Endodermal cell (in vitro differentiated cells): ENCODE data around the gene IL19. TPM values are rescaled to one million over a fixed set of nuclear protein-coding genes. Genes with fewer than 3 reads are reported as not detected.

Experiments used
- DNase-seq: peaks from one replicate; pipeline ENCODE4 v3.0.0-alpha.2; 2017
- H3K27ac ChIP-seq: 2 replicates; pipeline ENCODE4 v1.5.1; 2013; ENCODE audit warnings: mild to moderate bottlenecking, low read depth, low read length, moderate library complexity
- H3K27me3 ChIP-seq: 2 replicates; pipeline ENCODE4 v1.6.1; 2013; ENCODE audit warnings: mild to moderate bottlenecking, low read length, moderate library complexity; ENCODE audit not compliant: insufficient read depth, control insufficient read depth, poor library complexity, severe bottlenecking
- H3K36me3 ChIP-seq: 2 replicates; pipeline ENCODE4 v1.7.0; 2013; ENCODE audit warnings: mild to moderate bottlenecking, low read length, moderate library complexity; ENCODE audit not compliant: control insufficient read depth, insufficient read depth
- H3K4me1 ChIP-seq: one replicate; pipeline ENCODE4 v1.7.0; 2013; ENCODE audit warnings: low read length; ENCODE audit not compliant: control insufficient read depth, insufficient read depth
- H3K4me3 ChIP-seq: 2 replicates; pipeline ENCODE4 v1.5.1; 2013; ENCODE audit warnings: mild to moderate bottlenecking, low read length, moderate library complexity
- H3K9ac ChIP-seq: 2 replicates; pipeline ENCODE4 v1.6.1; 2013; ENCODE audit warnings: mild to moderate bottlenecking, low read length, moderate library complexity; ENCODE audit not compliant: poor library complexity, severe bottlenecking; ENCODE audit errors: extremely low read depth
- H3K9me3 ChIP-seq: 2 replicates; pipeline ENCODE4 v1.6.1; 2013; ENCODE audit warnings: mild to moderate bottlenecking, low read length, moderate library complexity; ENCODE audit not compliant: control insufficient read depth
- H3K27ac Mint-ChIP-seq: 2 replicates; pipeline ENCODE4 v1.8.0; 2020; ENCODE audit warnings: mixed read lengths
- H3K27me3 Mint-ChIP-seq: 2 replicates; pipeline ENCODE4 v1.8.0; 2021; ENCODE audit warnings: mild to moderate bottlenecking, mixed read lengths; ENCODE audit not compliant: insufficient read depth
- H3K36me3 Mint-ChIP-seq: 2 replicates; pipeline ENCODE4 v1.8.0; 2020; ENCODE audit warnings: low read depth, mixed read lengths
- H3K4me1 Mint-ChIP-seq: 2 replicates; pipeline ENCODE4 v1.8.0; 2020; ENCODE audit warnings: mixed read lengths
- H3K4me3 Mint-ChIP-seq: 2 replicates; pipeline ENCODE4 v1.8.0; 2020; ENCODE audit warnings: mild to moderate bottlenecking, moderate library complexity, mixed read lengths
- H3K9me3 Mint-ChIP-seq: 2 replicates; pipeline ENCODE4 v1.8.0; 2020; ENCODE audit warnings: mild to moderate bottlenecking, mixed read lengths
- WGBS, 2 experiments: methylation state at CpG; one replicate each; pipeline versions ENCODE4 v1.1.5 to v1.1.7; 2013; ENCODE audit warnings: missing lambda C conversion rate in 2 of 2, mixed read lengths in 1 of 2; ENCODE audit not compliant: insufficient coverage in 1 of 2, insufficient read length in 1 of 2; 5-methylcytosine and 5-hydroxymethylcytosine counted together
- total RNA-seq, 2 donors: library from RNA; stranded (reverse); fragmentation: NEBNext Ultra II Directional in 1 of 2; extraction: Animal tissue kit (Norgen Biotek cat#: 25700) in 1 of 2; gene quantifications; 2 replicates in 1 of 2; 3 replicates in 1 of 2; pipeline ENCODE4 v1.2.1, GENCODE V29; 2021
- TF ChIP-seq, protein P1 (sequence below): fragments of 200-600 bp; sonication (generic); conservative IDR thresholded peaks from 2 replicates; pipeline ENCODE4 v1.5.0; 2021; ENCODE audit warnings: antibody characterized with exemption, mild to moderate bottlenecking

The IL19 gene
- total RNA-seq, 2 donors from 2014 or later: not detected

DNA sequence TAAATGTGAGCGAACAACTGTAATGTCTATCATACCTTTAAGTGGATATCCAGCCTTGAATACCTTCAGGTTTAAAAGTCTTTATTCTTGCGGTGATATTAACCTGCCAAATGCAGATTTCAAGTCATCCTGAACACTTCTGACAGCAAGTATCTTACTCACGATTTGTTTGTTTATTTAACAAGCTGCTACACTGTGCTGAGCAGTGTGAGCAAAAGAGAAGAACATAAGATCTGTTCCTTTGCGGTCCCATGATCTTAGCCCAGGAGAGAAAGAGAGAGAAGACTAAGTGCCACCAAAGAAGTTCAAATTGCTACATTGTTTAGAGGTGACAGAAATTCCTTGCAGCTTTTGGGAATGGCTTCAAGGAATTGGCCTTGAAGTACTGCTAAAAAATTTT lies 117.1 kb downstream of the IL19 start:
- H3K4me1 Mint-ChIP-seq: peaks cover 9% of the 10 kb centered on the region
- Histone ChIP-seq H3K36me3 (no peaks in the 10 kb centered on the region), H3K4me3 (no peak overlapping the region), H3K9ac (no peak overlapping the region), H3K9me3 (no peaks in the 10 kb centered on the region), H3K27me3 (no peaks in the 10 kb centered on the region), H3K27ac (no peak overlapping the region), H3K4me1 (no peaks in the 10 kb centered on the region)
- H3K27ac Mint-ChIP-seq: no peak overlapping the region
- TF ChIP-seq, protein P1, sequence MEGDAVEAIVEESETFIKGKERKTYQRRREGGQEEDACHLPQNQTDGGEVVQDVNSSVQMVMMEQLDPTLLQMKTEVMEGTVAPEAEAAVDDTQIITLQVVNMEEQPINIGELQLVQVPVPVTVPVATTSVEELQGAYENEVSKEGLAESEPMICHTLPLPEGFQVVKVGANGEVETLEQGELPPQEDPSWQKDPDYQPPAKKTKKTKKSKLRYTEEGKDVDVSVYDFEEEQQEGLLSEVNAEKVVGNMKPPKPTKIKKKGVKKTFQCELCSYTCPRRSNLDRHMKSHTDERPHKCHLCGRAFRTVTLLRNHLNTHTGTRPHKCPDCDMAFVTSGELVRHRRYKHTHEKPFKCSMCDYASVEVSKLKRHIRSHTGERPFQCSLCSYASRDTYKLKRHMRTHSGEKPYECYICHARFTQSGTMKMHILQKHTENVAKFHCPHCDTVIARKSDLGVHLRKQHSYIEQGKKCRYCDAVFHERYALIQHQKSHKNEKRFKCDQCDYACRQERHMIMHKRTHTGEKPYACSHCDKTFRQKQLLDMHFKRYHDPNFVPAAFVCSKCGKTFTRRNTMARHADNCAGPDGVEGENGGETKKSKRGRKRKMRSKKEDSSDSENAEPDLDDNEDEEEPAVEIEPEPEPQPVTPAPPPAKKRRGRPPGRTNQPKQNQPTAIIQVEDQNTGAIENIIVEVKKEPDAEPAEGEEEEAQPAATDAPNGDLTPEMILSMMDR: no peak
- no peaks in the 10 kb centered on the region for H3K9me3 Mint-ChIP-seq
- peaks cover 5% of the 10 kb centered on the region for H3K27me3 Mint-ChIP-seq
- H3K4me3 Mint-ChIP-seq: no peak overlapping the region
- WGBS, 2 experiments: 86 to 91% methylated on average over 4 of the region's 4 CpGs
- H3K36me3 Mint-ChIP-seq: no peaks in the 10 kb centered on the region
- DNase-seq: no peak

DNA sequence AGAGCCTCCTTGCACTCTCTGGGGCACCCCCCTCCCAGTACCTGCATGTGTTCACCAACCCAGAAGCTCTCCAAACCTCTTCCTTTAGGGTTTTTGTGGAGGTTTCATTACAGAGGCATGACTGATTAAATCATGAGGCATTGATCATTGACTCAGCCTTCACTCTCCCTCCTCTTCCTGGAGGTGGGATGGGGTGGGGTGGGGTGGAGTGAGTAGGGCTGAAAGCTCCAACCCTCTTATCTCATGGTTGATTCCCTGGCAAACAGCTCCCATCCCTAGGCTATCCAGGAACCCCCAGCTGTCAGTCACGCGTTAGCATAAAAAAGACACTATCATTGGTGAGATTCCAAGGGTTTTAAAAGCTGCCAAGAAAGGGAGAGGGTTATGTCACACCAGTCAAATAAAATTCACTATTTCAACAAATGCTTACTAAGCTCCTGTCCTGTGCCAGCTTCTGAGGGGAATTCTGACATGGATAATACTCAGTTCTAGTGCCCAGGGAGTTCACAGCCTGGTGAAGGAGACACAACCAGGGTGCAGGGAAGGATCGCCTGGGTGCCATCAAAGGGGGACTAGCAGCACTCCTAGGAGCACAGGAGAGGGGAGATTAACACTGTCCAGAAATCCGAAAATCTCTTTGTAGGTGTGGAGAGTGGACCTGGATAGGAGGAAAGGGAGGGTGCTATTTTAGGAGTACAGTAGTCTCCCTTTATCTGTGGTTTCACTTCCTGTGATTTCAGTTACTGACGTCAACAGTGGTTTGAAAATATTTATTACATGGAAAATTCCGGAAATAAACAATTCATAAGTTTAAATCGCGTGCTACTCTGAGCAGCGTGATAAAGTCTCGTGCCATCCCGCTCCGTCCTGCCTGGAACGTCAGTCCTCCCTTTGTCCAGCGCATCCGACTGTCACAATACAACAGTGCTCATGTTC lies 119.8 kb downstream of the IL19 start:
- Histone ChIP-seq H3K9me3 (no peaks in the 10 kb centered on the region), H3K4me3 (no peak overlapping the region), H3K4me1 (no peaks in the 10 kb centered on the region), H3K27ac (no peak overlapping the region), H3K36me3 (no peaks in the 10 kb centered on the region), H3K27me3 (no peaks in the 10 kb centered on the region), H3K9ac (no peak overlapping the region)
- Mint-ChIP-seq H3K4me3 (no peak overlapping the region), H3K36me3 (no peaks in the 10 kb centered on the region), H3K27ac (no peak overlapping the region), H3K9me3 (no peaks in the 10 kb centered on the region), H3K4me1 (peaks cover 12% of the 10 kb centered on the region), H3K27me3 (peaks cover 2% of the 10 kb centered on the region)
- DNase-seq: peak; percentile 63
- TF ChIP-seq, protein P1: no peak
- WGBS, 2 experiments: 81 to 90% methylated on average over 8 to 15 of the region's 15 CpGs

DNA sequence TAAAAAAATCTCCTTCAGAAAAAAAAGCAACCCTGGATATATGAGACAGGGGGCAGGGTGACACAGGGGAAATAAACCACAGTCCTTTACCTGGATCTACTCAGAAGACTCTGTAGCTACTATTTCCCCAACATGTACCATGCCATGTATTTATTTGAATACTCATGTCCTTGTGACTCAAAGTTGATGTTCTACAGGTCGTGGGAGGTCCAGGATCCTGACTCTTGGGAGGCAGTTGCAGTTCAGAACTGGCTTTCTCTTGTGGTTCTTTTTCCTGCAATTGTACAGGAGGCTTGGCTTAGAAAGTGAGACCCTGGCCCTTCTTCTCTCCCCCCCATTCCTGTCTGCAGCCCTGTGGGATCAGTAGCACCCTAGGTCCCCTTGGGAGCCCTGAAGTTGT lies 120.8 kb downstream of the IL19 start:
- H3K9me3 Mint-ChIP-seq: no peaks in the 10 kb centered on the region
- Histone ChIP-seq H3K27me3 (no peaks in the 10 kb centered on the region), H3K4me3 (no peak overlapping the region), H3K9ac (no peak overlapping the region), H3K4me1 (no peaks in the 10 kb centered on the region), H3K27ac (no peak overlapping the region), H3K36me3 (no peaks in the 10 kb centered on the region), H3K9me3 (no peaks in the 10 kb centered on the region)
- peaks cover 17% of the 10 kb centered on the region for H3K4me1 Mint-ChIP-seq
- H3K36me3 Mint-ChIP-seq: no peaks in the 10 kb centered on the region
- TF ChIP-seq, protein P1: no peak
- no peak overlapping the region for H3K4me3 Mint-ChIP-seq
- DNase-seq: no peak
- H3K27ac Mint-ChIP-seq: no peak overlapping the region
- WGBS, 2 experiments: 71 to 89% methylated on average over 1 of the region's 1 CpG
- peaks cover 2% of the 10 kb centered on the region for H3K27me3 Mint-ChIP-seq

Other genes with a start within 250 kb of the IL19 start
- 10 to 100 TPM; 38.3 to 41.9 TPM for gene EIF2D, start 158.3 kb upstream of the IL19 start, total RNA-seq
- 10 to 100 TPM in 1 of 2 donors, 1 to 10 TPM in 1; 9.0 to 13.5 TPM for gene DYRK3, start 135.2 kb upstream of the IL19 start, total RNA-seq
- gene MAPKAPK2, start 85.9 kb upstream of the IL19 start, total RNA-seq: 10 to 100 TPM; 72.8 to 79.7 TPM
- gene IL10, start 1.7 kb downstream of the IL19 start, total RNA-seq: not detected
- not detected for gene IL20, start 94.8 kb downstream of the IL19 start, total RNA-seq
- gene IL24, start 126.7 kb downstream of the IL19 start, total RNA-seq: not detected
- gene FCMR, start 151.2 kb downstream of the IL19 start, total RNA-seq: not detected
- not detected for gene PIGR, start 175.7 kb downstream of the IL19 start, total RNA-seq
- not detected for gene FCAMR, start 199.7 kb downstream of the IL19 start, total RNA-seq